ENCODE data around the gene HMCN2. TPM values are rescaled to one million over a fixed set of nuclear protein-coding genes. Genes with fewer than 3 reads are reported as not detected.
"Not testable (repeated sequence)": the region's sequence is repeated elsewhere in the genome, so short reads cannot be mapped to it uniquely, and the experiment has no call there.

HMCN2 gene
- total RNA-seq, 1 donor from 2014 or later: 3.1 TPM

GRCh38 chr9:130263601-130264413 is 1.8 kb upstream of the HMCN2 start:
- DNase-seq (ENCODE audit: low spot score): peak; percentile 76

- peak; percentile 78 for DNase-seq (ENCODE audit: low spot score)
These were observed 878 bp upstream of the HMCN2 start for GRCh38 chr9:130264414-130265350.

GRCh38 chr9:130266236-130267098 is 907 bp downstream of the HMCN2 start:
- peak; percentile 75 for DNase-seq (ENCODE audit: low spot score)

GRCh38 chr9:130267930-130268329 is 2.4 kb downstream of the HMCN2 start:
- peak; percentile 28 for DNase-seq (ENCODE audit: low spot score)

GRCh38 chr9:130268521-130269211 is 3.1 kb downstream of the HMCN2 start:
- DNase-seq (ENCODE audit: low spot score): peak; percentile 69

GRCh38 chr9:130271473-130271872 is 5.9 kb downstream of the HMCN2 start:
- no peak for DNase-seq (ENCODE audit: low spot score)

GRCh38 chr9:130275156-130275555 is 9.6 kb downstream of the HMCN2 start:
- DNase-seq (ENCODE audit: low spot score): peak; percentile 73

GRCh38 chr9:130276121-130276520 is 10.6 kb downstream of the HMCN2 start:
- DNase-seq (ENCODE audit: low spot score): no peak

- no peak for DNase-seq (ENCODE audit: low spot score)
These were observed 11.4 kb downstream of the HMCN2 start for GRCh38 chr9:130276955-130277354.

- DNase-seq (ENCODE audit: low spot score): not testable (repeated sequence)
These were observed 12.0 kb downstream of the HMCN2 start for GRCh38 chr9:130277525-130277924.

GRCh38 chr9:130283539-130284248 is 18.1 kb downstream of the HMCN2 start:
- no peak for DNase-seq (ENCODE audit: low spot score)

- DNase-seq (ENCODE audit: low spot score): no peak
These were observed 18.7 kb downstream of the HMCN2 start for GRCh38 chr9:130284249-130284625.

GRCh38 chr9:130284690-130285089 is 19.1 kb downstream of the HMCN2 start:
- no peak for DNase-seq (ENCODE audit: low spot score)

GRCh38 chr9:130285271-130285670 is 19.7 kb downstream of the HMCN2 start:
- DNase-seq (ENCODE audit: low spot score): no peak

- no peak for DNase-seq (ENCODE audit: low spot score)
These were observed 20.7 kb downstream of the HMCN2 start for GRCh38 chr9:130286072-130286770.

GRCh38 chr9:130286781-130287428 is 21.3 kb downstream of the HMCN2 start:
- DNase-seq (ENCODE audit: low spot score): no peak

- no peak for DNase-seq (ENCODE audit: low spot score)
These were observed 22.2 kb downstream of the HMCN2 start for GRCh38 chr9:130287736-130288135.

- DNase-seq (ENCODE audit: low spot score): no peak
These were observed 22.8 kb downstream of the HMCN2 start for GRCh38 chr9:130288393-130288792.
